Smooth muscle cell (in vitro differentiated cells): ENCODE measurements around the gene TNKS1BP1. TPM values are rescaled to one million over a fixed set of nuclear protein-coding genes. Genes with fewer than 3 reads are reported as not detected.
A peak's percentile ranks its signal among the peaks of the same experiment; 100 is the strongest.

Source experiments
- DNase-seq: peaks from one replicate; lab custom pipeline; 2025; ENCODE audit not compliant: unreplicated experiment; lab: John Stamatoyannopoulos, UW
- H2AFZ ChIP-seq: fragments of 200-600 bp; sonication (generic); 2 replicates; pipeline ENCODE4 v1.6.0; 2016; ENCODE audit warnings: antibody characterized with exemption, low read depth, mild to moderate bottlenecking
- H3F3A ChIP-seq: fragments of 200-600 bp; sonication (generic); 2 replicates; pipeline ENCODE4 v1.6.0; 2017; ENCODE audit warnings: antibody characterized with exemption, low read depth
- H3K27ac ChIP-seq: fragments of 200-600 bp; sonication (generic); 2 replicates; pipeline ENCODE4 v1.5.1; 2016; ENCODE audit warnings: low read depth, mild to moderate bottlenecking
- H3K27me3 ChIP-seq: fragments of 200-600 bp; sonication (generic); 2 replicates; pipeline ENCODE4 v1.6.1; 2016; ENCODE audit warnings: low read depth, mild to moderate bottlenecking
- H3K36me3 ChIP-seq: fragments of 200-600 bp; sonication (generic); 2 replicates; pipeline ENCODE4 v1.5.1; 2016; ENCODE audit warnings: low read depth
- H3K4me1 ChIP-seq: fragments of 200-600 bp; sonication (generic); 2 replicates; pipeline ENCODE4 v1.5.1; 2016; ENCODE audit warnings: low read depth
- H3K4me2 ChIP-seq: fragments of 200-600 bp; sonication (generic); 2 replicates; pipeline ENCODE4 v1.6.0; 2016; ENCODE audit warnings: mild to moderate bottlenecking
- H3K4me3 ChIP-seq: fragments of 200-600 bp; sonication (generic); 2 replicates; pipeline ENCODE4 v1.5.1; 2016; ENCODE audit warnings: mild to moderate bottlenecking
- H3K79me2 ChIP-seq: fragments of 200-600 bp; sonication (generic); 2 replicates; pipeline ENCODE4 v1.6.0; 2016; ENCODE audit warnings: low read depth, mild to moderate bottlenecking
- H3K9ac ChIP-seq: fragments of 200-600 bp; sonication (generic); 2 replicates; pipeline ENCODE4 v1.6.0; 2016; ENCODE audit warnings: low read depth
- H3K9me3 ChIP-seq: fragments of 200-600 bp; sonication (generic); replicated peaks from 2 replicates; pipeline ENCODE4 v1.5.1; 2016; ENCODE audit warnings: low read depth
- H4K20me1 ChIP-seq: fragments of 200-600 bp; sonication (generic); 2 replicates; pipeline ENCODE4 v1.6.0; 2016; ENCODE audit warnings: low read depth
- WGBS: methylation state at CpG from one replicate; pipeline ENCODE4 v1.1.7; 2016; ENCODE audit warnings: low lambda C conversion rate; 5-methylcytosine and 5-hydroxymethylcytosine counted together
- polyA plus RNA-seq: library from polyadenylated mRNA; unstranded; fragments of >200 nt; fragmentation: Nextera tagmentation; extraction: Ambion mirVana; gene quantifications from 2 replicates; pipeline ENCODE4 v1.2.1, GENCODE V29; 2016
- total RNA-seq: library from RNA; depleted of rRNA; stranded (reverse); fragments of >200 nt; gene quantifications from 2 replicates; pipeline ENCODE4 v1.2.3, GENCODE V29; 2014
- TF ChIP-seq, protein P1 (sequence below): fragments of 200-600 bp; sonication (generic); IDR thresholded peaks from 2 replicates; pipeline ENCODE4 v1.5.1; 2017; ENCODE audit warnings: borderline replicate concordance, mild to moderate bottlenecking, antibody characterized with exemption; ENCODE audit not compliant: insufficient read depth, poor library complexity, severe bottlenecking

TNKS1BP1 gene
- total and polyA plus RNA-seq, 2 experiments from 2014 or later: 46.3 to 86.3 TPM

DNA sequence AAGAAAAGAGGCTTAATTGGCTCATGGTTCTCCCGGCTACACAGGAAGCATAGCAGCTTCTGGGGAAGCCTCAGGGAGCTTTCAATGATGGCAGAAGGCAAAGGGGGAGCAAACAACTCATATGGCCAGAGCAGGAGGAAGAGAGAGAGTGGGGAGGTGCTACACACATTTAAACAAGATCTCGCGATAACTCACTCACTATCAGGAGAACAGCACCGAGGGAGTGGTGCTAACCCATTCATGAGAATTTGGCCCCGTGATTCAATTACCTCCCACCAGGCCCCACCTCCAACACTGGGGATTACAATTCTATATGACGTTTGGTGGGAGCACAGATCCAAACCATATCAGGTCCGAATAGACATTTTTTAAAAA is 46.0 kb downstream of the TNKS1BP1 start:
- Histone ChIP-seq H3K36me3 (no peaks in the 10 kb centered on the region), H3K9me3 (no peaks in the 10 kb centered on the region), H3K27ac (peak overlapping the region; percentile 81), H3K9ac (no peak overlapping the region), H3K79me2 (no peaks in the 10 kb centered on the region), H2AFZ (no peak overlapping the region), H3K4me1 (peaks cover 21% of the 10 kb centered on the region), H4K20me1 (no peaks in the 10 kb centered on the region), H3K4me3 (no peak overlapping the region), H3K4me2 (peak overlapping the region; percentile 84), H3K27me3 (no peaks in the 10 kb centered on the region), H3F3A (no peaks in the 10 kb centered on the region)
- WGBS: 90% methylated on average over 7 of the region's 7 CpGs
- DNase-seq: no peak
- TF ChIP-seq, protein P1, sequence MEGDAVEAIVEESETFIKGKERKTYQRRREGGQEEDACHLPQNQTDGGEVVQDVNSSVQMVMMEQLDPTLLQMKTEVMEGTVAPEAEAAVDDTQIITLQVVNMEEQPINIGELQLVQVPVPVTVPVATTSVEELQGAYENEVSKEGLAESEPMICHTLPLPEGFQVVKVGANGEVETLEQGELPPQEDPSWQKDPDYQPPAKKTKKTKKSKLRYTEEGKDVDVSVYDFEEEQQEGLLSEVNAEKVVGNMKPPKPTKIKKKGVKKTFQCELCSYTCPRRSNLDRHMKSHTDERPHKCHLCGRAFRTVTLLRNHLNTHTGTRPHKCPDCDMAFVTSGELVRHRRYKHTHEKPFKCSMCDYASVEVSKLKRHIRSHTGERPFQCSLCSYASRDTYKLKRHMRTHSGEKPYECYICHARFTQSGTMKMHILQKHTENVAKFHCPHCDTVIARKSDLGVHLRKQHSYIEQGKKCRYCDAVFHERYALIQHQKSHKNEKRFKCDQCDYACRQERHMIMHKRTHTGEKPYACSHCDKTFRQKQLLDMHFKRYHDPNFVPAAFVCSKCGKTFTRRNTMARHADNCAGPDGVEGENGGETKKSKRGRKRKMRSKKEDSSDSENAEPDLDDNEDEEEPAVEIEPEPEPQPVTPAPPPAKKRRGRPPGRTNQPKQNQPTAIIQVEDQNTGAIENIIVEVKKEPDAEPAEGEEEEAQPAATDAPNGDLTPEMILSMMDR: no peak

- Histone ChIP-seq H3K79me2 (no peaks in the 10 kb centered on the region), H3K4me3 (peak overlapping the region; percentile 37), H3K36me3 (no peaks in the 10 kb centered on the region), H3K9me3 (no peaks in the 10 kb centered on the region), H3K9ac (peak overlapping the region; percentile 57), H4K20me1 (no peaks in the 10 kb centered on the region), H3K4me2 (peak overlapping the region; percentile 84), H3K4me1 (peaks cover 17% of the 10 kb centered on the region), H3K27ac (peak overlapping the region; percentile 81), H3F3A (no peaks in the 10 kb centered on the region), H2AFZ (peak overlapping the region; percentile 95), H3K27me3 (no peaks in the 10 kb centered on the region)
- WGBS: 11% methylated on average over 14 of the region's 14 CpGs
- TF ChIP-seq, protein P1: peak; percentile 80
- peak; percentile 26 for DNase-seq
These were observed 46.7 kb downstream of the TNKS1BP1 start for GRCh38 chr11:57277845-57278720.

DNA sequence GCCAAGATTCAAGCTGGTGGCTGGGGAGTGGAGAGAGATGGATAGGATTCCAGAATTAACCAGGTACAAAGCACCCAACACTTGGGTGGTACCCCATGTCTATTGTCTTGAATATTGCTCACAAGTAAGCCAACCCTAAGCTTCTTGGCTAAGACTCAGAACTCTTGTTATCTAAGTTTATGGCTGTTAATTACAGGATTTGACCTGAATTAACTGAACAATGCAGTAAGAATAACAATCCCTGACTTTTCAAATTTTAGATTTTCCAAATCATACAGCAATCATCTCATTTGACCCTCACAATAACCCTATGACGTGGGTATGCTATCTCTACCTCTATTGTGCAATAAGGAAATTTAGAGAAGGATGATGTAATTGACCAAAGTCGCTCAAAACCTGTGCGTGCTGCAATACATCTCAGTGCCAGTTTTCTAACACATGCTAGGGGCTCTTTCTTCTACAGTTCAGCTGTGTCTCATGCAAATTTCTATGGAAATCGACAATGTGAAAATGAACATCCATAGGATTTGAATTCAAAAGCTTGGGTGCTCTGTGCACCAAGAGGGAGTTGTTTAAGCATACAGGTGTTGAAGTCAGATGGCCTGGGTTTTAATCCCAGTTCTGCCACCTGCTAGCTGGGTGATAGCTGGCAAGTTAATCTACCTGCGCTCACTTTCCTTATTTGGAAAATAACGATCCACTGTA is 47.6 kb downstream of the TNKS1BP1 start:
- Histone ChIP-seq H3F3A (no peaks in the 10 kb centered on the region), H3K27me3 (no peaks in the 10 kb centered on the region), H3K9me3 (no peaks in the 10 kb centered on the region), H3K4me2 (peak overlapping the region; percentile 84), H3K4me1 (peaks cover 17% of the 10 kb centered on the region), H3K36me3 (no peaks in the 10 kb centered on the region), H3K4me3 (no peak overlapping the region), H4K20me1 (no peaks in the 10 kb centered on the region), H3K9ac (no peak overlapping the region), H2AFZ (no peak overlapping the region), H3K79me2 (no peaks in the 10 kb centered on the region), H3K27ac (no peak overlapping the region)
- TF ChIP-seq, protein P1: no peak
- WGBS: 75% methylated on average over 6 of the region's 6 CpGs
- DNase-seq: no peak
